ENCODE results near the gene IL26. TPM values are rescaled to one million over a fixed set of nuclear protein-coding genes. Genes with fewer than 3 reads are reported as not detected.

Gene IL26
- total and polyA plus RNA-seq, 8 donors: not detected

DNA sequence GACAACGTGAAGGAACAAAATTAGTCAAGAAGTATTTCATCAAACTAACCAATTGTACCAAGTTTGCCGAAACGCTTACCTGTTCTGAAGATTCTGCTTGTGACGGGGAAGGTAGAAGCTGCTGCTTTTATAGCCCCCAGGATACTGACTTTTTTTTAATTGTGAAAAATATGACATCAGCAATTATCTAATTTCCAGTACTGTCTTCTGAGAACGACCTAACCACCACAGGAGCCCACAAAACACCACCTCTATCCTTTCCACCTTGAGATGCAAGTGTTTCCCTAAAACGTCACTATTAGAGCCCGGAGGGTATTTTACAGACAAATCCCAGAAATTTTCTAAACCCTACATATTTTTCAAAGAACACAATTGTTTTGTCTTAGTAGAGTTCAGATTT lies 27.9 kb upstream of the IL26 start, which contains the start of gene IL22:
IL22 (minus strand) TSS at position 101 of the 400 bp plus-strand sequence. CDS start 156 bp downstream, outside the sequence.
- intact Hi-C loops (cut with DNase I; ENCODE audit: low total_unique reads): no loop called here
- no peaks in the 10 kb centered on the region for H3K9me3 ChIP-seq
- TF ChIP-seq POLR2A (IDR thresholded peaks at IDR 0.05) (no peak), POLR2AphosphoS5 (IDR thresholded peaks at IDR 0.05) (no peak), EP300 (IDR thresholded peaks at IDR 0.05) (no peak), CTCF (IDR thresholded peaks at IDR 0.05) (no peak)
- H3K27me3 ChIP-seq: peaks cover 0 to 3% (median 0%) of the 10 kb centered on the region in 3 donors
- no peaks in the 10 kb centered on the region for H3K4me1 ChIP-seq
- no peak within 1 kb of the TSS for H3K4me3 ChIP-seq
- 87 to 93% (median 90%) methylated on average over 7 of the region's 7 CpGs for WGBS, 5 donors
- no peak within 1 kb of the TSS for H3K27ac ChIP-seq
- DNase-seq: no peak
- H3K36me3 ChIP-seq: no peaks in the 10 kb centered on the region

GRCh38 chr12:68252077-68252476 lies 26.5 kb upstream of the IL26 start:
- WGBS, 5 donors: 88 to 91% (median 90%) methylated on average over 5 of the region's 5 CpGs
- DNase-seq: no peak
- no peaks in the 10 kb centered on the region for H3K4me1 ChIP-seq
- peaks cover 0 to 3% (median 0%) of the 10 kb centered on the region in 3 donors for H3K27me3 ChIP-seq
- no peak overlapping the region for H3K27ac ChIP-seq
- no peaks in the 10 kb centered on the region for H3K36me3 ChIP-seq
- H3K4me3 ChIP-seq: no peak overlapping the region
- intact Hi-C loops (cut with DNase I; ENCODE audit: low total_unique reads): no loop called here
- TF ChIP-seq EP300 (IDR thresholded peaks at IDR 0.05) (no peak), CTCF (IDR thresholded peaks at IDR 0.05) (no peak), POLR2A (IDR thresholded peaks at IDR 0.05) (no peak), POLR2AphosphoS5 (IDR thresholded peaks at IDR 0.05) (no peak)
- no peaks in the 10 kb centered on the region for H3K9me3 ChIP-seq

DNA sequence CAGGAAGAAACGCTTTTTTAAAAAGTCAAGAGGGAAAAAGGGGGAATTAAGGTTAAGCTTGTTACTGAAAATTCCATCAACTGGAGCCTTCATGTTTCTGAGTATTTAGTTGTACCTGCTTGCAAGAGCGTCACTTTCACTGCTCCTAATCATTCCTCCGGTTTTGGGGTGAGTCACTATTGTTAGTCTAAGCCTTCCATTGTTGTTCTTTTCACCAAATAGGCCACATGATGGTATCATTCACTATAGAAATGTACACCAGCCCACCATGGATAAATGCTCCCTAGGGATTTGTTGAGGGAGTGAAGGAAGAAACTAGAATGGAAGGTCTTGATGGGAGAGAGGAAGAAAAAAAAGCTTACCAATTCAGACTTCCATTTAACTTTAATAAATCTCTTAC lies 24.8 kb upstream of the IL26 start:
- no peaks in the 10 kb centered on the region for H3K36me3 ChIP-seq
- no peak for DNase-seq
- peaks cover 0 to 3% (median 0%) of the 10 kb centered on the region in 3 donors for H3K27me3 ChIP-seq
- TF ChIP-seq CTCF (IDR thresholded peaks at IDR 0.05) (no peak), EP300 (IDR thresholded peaks at IDR 0.05) (no peak), POLR2A (IDR thresholded peaks at IDR 0.05) (no peak), POLR2AphosphoS5 (IDR thresholded peaks at IDR 0.05) (no peak)
- peaks cover 3 to 10% (median 5%) of the 10 kb centered on the region in 4 donors for H3K4me1 ChIP-seq
- no peaks in the 10 kb centered on the region for H3K9me3 ChIP-seq
- H3K27ac ChIP-seq: no peak overlapping the region
- 57 to 78% (median 70%) methylated on average over 3 of the region's 3 CpGs for WGBS, 5 donors
- no peak overlapping the region for H3K4me3 ChIP-seq
- intact Hi-C loops (cut with DNase I; ENCODE audit: low total_unique reads): no loop called here

GRCh38 chr12:68247785-68248184 lies 22.2 kb upstream of the IL26 start:
- intact Hi-C loops (cut with DNase I; ENCODE audit: low total_unique reads): no loop called here
- TF ChIP-seq EP300 (IDR thresholded peaks at IDR 0.05) (no peak), POLR2A (IDR thresholded peaks at IDR 0.05) (no peak)
- H3K9me3 ChIP-seq: no peaks in the 10 kb centered on the region

GRCh38 chr12:68246350-68246749 lies 20.7 kb upstream of the IL26 start:
- 86 to 96% (median 94%) methylated on average over 6 of the region's 6 CpGs for WGBS, 5 donors
- no peak for DNase-seq
- intact Hi-C loops (cut with DNase I; ENCODE audit: low total_unique reads): no loop called here
- Histone ChIP-seq H3K27me3 (no peaks in the 10 kb centered on the region), H3K9me3 (no peaks in the 10 kb centered on the region), H3K36me3 (no peaks in the 10 kb centered on the region), H3K27ac (no peak overlapping the region), H3K4me3 (no peak overlapping the region), H3K4me1 (peaks cover 6 to 22% (median 16%) of the 10 kb centered on the region in 4 donors)
- no peak for TF ChIP-seq EP300 (IDR thresholded peaks at IDR 0.05)
- no peak for TF ChIP-seq POLR2A (IDR thresholded peaks at IDR 0.05)
- no peak for TF ChIP-seq CTCF (IDR thresholded peaks at IDR 0.05)
- TF ChIP-seq POLR2AphosphoS5 (IDR thresholded peaks at IDR 0.05): no peak

More at GRCh38 chr12:68247785-68248184, 22.2 kb upstream of the IL26 start:
- no peak for DNase-seq
- Histone ChIP-seq H3K36me3 (no peaks in the 10 kb centered on the region), H3K27ac (no peak overlapping the region), H3K27me3 (peaks cover 0 to 3% (median 0%) of the 10 kb centered on the region in 3 donors), H3K4me3 (no peak overlapping the region), H3K4me1 (peaks cover 6 to 20% (median 12%) of the 10 kb centered on the region in 4 donors)
